Measurements from ENCODE around the gene ST3GAL4.

ST3GAL4 gene

GRCh38 chr11:126431401-126432064 is 76.0 kb downstream of the ST3GAL4 start:
- DNase-seq = peak; percentile 60

- no peak for DNase-seq
These were observed 76.6 kb downstream of the ST3GAL4 start for GRCh38 chr11:126432065-126432461.

DNA sequence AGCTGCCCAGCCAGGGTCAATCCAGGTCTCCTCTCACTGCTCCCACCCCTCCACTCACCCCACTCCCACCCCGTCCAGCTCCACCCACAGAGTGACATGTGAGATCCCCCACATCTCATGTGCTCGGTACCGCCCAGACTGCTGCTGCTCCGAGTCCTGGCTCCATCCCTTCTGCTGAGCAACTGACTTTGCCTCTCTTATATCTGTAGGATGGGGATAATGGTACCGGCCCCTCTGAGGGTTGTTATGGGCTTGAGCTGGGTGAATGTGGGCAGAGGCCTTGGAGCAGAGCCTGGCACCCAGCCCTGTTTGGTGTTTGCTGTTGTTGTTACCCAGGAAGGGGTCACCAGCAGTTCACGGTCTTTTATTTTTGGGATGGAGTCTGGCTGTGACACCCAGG is 77.0 kb downstream of the ST3GAL4 start:
- no peak for DNase-seq

DNA sequence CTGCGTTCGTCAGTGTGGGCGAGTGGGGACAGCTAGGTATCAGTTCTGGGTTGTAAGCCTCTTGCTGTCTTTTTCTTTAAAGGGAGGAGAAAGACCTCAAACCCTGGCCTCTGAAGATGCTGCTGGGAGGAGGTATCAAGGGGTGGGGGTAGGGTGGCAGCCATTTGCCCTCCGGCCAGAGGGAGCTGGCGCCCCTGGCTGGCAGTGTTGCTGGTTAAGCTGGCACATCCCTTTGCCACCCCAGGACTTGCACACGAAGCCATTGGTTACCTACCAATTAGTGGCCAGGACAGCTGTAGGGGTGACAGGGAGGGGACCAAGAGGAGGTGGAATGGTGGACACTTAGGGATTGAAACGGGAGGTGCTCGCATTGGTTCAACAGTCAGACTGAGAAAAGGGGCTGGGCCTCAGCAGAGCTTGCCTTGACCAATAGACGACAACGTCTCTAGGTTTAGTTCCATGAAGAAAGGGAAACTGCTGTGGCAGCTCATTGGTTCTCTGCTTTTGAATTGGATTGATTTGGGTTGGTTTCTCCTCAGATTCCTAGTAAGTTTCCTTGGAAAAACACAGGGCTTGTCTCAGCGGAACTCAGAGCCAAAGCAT is 77.9 kb downstream of the ST3GAL4 start:
- DNase-seq = no peak

GRCh38 chr11:126433989-126434949 is 78.8 kb downstream of the ST3GAL4 start:
- no peak for DNase-seq

DNA sequence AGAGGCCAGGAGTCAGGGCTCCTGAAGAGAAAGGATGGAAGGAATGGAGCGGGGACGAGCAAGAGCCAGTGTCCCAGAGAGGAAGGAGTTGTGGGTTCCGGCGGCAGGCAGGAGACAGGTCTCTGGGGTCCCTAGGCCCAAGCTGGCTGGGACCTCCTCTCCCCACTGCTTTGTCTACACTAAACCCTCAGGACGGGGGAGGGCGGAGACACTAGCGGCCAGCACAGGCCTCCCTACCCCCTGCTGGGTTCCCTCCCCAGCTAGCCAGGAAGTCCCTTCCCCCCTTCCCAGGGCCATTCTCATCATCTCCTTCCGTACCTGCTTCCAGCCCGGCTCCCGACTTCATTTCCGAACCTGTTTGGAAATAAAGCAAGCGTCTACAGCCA is 79.5 kb downstream of the ST3GAL4 start:
- peak; percentile 23 for DNase-seq

- DNase-seq = no peak
These were observed 80.8 kb downstream of the ST3GAL4 start for GRCh38 chr11:126436209-126436755.

DNA sequence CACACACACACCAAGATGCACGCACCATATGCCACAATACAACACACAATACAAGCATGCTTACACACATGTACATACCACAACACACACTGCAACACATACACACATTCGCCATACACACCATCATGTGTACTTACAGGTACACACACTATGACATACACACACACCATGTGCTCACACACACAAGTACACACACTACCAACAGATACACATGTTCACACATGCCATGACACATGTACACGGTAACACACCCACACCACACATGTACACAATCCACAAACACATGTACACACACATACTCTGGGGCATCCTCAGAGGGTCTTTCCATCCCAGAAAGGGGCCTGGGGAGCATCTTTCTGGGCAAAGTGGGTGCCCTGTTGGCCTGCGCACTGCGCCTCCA is 82.2 kb downstream of the ST3GAL4 start:
- DNase-seq = no peak

- no peak for DNase-seq
These were observed 82.8 kb downstream of the ST3GAL4 start for GRCh38 chr11:126438272-126438671.

GRCh38 chr11:126438691-126439090 is 83.2 kb downstream of the ST3GAL4 start:
- no peak for DNase-seq

DNA sequence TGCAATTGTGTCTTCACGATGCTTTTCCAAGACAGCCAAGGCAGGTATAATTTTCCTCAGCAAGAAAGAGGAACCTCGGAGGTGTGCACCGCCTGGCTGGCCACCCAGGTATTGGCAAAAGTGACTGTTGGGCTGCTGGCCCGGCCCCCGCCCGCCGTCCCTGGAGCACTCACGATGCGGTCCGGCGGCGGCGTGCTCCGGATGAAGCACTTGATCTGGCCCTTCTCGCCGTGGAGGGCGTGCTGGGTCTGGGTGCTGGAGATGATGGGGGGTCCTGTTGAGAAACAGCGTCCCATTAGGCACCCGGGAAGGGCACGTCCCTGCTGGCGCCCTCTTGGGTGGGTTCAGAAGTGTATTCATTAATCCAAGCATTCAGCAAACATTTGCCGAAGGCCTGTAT is 84.8 kb downstream of the ST3GAL4 start:
- DNase-seq = no peak

GRCh38 chr11:126440792-126441514 is 85.5 kb downstream of the ST3GAL4 start:
- peak; percentile 73 for DNase-seq

- no peak for DNase-seq
These were observed 87.6 kb downstream of the ST3GAL4 start for GRCh38 chr11:126443120-126443519.

GRCh38 chr11:126444072-126444471 is 88.6 kb downstream of the ST3GAL4 start:
- DNase-seq = peak; percentile 14

DNA sequence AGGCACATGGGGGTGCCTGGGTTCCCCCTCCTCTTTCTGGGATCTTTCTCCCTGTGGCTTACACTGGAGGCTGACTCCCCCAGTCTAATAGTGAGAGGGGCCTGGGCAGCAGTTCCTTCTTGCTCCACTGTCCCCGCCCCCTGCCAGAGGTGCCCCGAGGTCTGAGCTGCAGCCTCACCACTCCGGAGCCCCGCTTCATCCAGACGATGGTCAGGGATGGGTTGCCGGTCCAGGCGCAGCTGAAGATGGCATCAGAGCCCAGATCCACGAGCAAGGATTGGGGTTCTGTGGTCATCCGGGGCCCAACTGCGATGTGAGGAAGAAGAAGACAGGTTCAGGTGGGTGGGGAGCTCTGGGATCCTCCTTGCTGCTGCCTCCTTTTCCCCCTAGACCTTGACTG is 91.1 kb downstream of the ST3GAL4 start:
- no peak for DNase-seq

- no peak for DNase-seq
These were observed 94.7 kb downstream of the ST3GAL4 start for GRCh38 chr11:126450198-126450597.

- DNase-seq = no peak
These were observed 95.3 kb downstream of the ST3GAL4 start for GRCh38 chr11:126450806-126451205.

DNA sequence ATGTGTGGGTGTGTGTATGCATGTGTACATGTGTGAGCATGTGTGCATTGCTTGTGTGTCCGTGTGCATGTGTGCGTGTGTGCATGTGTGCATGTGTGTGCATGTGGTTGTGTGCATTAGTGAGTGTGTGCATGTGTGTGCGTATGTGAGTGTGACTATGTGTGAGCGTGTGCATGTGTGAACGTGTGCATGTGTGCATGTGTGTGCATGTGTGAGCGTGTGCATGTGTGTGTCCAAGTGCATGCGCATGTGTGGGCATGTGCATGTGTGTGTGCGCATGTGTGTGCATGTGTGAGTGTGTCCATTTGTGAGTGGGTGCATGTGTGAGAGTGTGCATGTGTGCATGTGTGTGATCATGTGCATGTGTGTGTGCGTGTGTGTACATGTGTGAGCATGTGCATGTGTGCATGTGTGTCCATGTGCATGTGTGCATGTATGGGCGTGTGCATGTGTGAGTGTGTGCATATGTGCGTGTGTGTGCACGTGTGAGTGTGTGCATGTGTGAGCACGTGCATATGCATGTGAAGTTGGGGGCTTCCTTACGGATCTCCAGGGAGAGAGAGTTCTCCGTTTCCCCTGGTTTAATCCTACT is 95.8 kb downstream of the ST3GAL4 start:
- DNase-seq = no peak

DNA sequence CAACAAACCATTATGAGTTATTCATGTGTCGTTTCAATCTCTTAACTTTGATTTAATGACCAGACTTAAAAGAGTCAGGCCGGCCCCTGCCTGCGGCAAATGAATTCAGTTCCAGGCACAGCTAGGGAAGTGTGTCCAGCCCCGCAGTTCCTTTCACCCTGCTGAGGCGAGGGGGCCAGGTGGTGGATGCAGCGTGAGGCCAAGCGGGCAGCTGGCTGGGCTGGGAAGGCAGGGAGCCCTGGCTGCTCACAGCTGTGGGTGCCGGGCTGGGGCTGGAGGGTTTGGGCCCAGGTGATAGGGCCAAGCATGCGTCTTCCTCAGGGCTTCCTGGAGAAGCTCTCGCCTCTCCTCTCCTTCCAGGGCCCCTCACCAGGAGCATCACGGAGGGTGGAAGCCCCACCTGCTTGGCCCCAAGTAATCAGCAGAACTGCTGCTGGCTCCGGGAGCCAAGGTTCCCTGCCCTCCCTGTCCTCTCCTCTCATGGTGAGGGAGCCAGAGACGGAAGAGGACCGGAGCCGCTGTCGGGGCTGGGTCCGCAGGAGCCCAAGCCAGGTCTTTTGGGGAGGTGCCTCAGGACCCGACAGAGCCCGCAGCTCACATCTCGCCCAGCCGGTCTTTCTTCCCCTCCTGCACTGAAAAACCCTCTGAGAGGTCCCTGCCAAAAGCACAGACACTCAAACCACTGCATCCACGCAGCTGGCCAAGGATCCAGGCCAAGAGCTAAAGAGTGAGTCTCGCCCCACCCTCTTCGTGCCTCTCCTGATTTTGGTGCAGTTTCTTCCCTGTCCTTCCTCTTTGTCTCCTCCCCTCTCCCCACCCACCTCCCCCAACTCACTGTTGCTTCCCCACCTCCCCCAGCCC is 97.0 kb downstream of the ST3GAL4 start:
- DNase-seq = no peak

- no peak for DNase-seq
These were observed 100.6 kb downstream of the ST3GAL4 start for GRCh38 chr11:126456089-126456488.

- no peak for DNase-seq
These were observed 101.5 kb downstream of the ST3GAL4 start for GRCh38 chr11:126456783-126457542.

All from fibroblast of upper back skin (primary cell).